PC-3 (cell line): Measurements from ENCODE around the gene GLRX. TPM values are rescaled to one million over a fixed set of nuclear protein-coding genes. Genes with fewer than 3 reads are reported as not detected.

Source experiments
- ATAC-seq: fragments of 200-7000 bp; cut with Tn5 transposase; 2 replicates; pipeline ENCODE4 v1.9.1; 2020; ENCODE audit warnings: mild to moderate bottlenecking, moderate library complexity
- BruUV-seq: library from RNA; stranded (reverse); fragments of 400-500 nt; replicated peaks from 2 replicates; lab custom pipeline; 2021; lab: Mats Ljungman, UMichigan
- CTCF ChIA-PET: fragments of 300-600 bp; sonication (Branson Sonifier 250); formaldehyde crosslinking; loops from one replicate; lab custom pipeline; 2022; ENCODE audit warnings: antibody characterized with exemption; lab: Charles Lee
- POLR2A ChIA-PET: fragments of 300-600 bp; sonication (Branson Sonifier 250); formaldehyde crosslinking; loops from one replicate; lab custom pipeline; 2022; ENCODE audit warnings: antibody characterized with exemption; ENCODE audit not compliant: unreplicated experiment; lab: Charles Lee
- DNase-seq: peaks from one replicate; pipeline ENCODE4 v3.0.0-alpha.2; 2015
- H2AFZ ChIP-seq: fragments of 300-600 bp; sonication (generic); 2 replicates; pipeline ENCODE4 v1.6.0; 2016; ENCODE audit warnings: antibody characterized with exemption, low read length
- H3F3A ChIP-seq: fragments of 300-600 bp; sonication (generic); one replicate; pipeline ENCODE4 v1.6.0; 2017; ENCODE audit warnings: antibody characterized with exemption, low read length, control low read depth, mild to moderate bottlenecking; ENCODE audit not compliant: unreplicated experiment
- H3K27ac ChIP-seq: fragments of 300-600 bp; sonication (generic); 2 replicates; pipeline ENCODE4 v1.5.1; 2016; ENCODE audit warnings: mild to moderate bottlenecking, low read length
- H3K27me3 ChIP-seq: fragments of 300-600 bp; sonication (generic); 2 replicates; pipeline ENCODE4 v1.6.1; 2016; ENCODE audit warnings: low read length, mixed read lengths
- H3K36me3 ChIP-seq: fragments of 300-600 bp; sonication (generic); 2 replicates; pipeline ENCODE4 v1.6.1; 2016; ENCODE audit warnings: low read depth, mixed run types, low read length, mixed read lengths
- H3K4me1 ChIP-seq: fragments of 300-600 bp; sonication (generic); 2 replicates; pipeline ENCODE4 v1.5.1; 2016; ENCODE audit warnings: low read length; ENCODE audit not compliant: insufficient read depth
- H3K4me2 ChIP-seq: fragments of 300-600 bp; sonication (generic); 2 replicates; pipeline ENCODE4 v1.6.0; 2016; ENCODE audit warnings: low read length
- H3K4me3 ChIP-seq: fragments of 300-600 bp; sonication (generic); 2 replicates; pipeline ENCODE4 v1.5.1; 2016; ENCODE audit warnings: mild to moderate bottlenecking, low read length, mixed read lengths
- H3K79me2 ChIP-seq: fragments of 300-600 bp; sonication (generic); 2 replicates; pipeline ENCODE4 v1.6.1; 2017; ENCODE audit warnings: low read length, mixed read lengths
- H3K9ac ChIP-seq: fragments of 300-600 bp; sonication (generic); 2 replicates; pipeline ENCODE4 v1.6.0; 2016; ENCODE audit warnings: mild to moderate bottlenecking, low read length
- H3K9me2 ChIP-seq: fragments of 300-600 bp; sonication (generic); replicated peaks from 2 replicates; pipeline ENCODE4 v1.6.1; 2016; ENCODE audit warnings: mixed run types, low read length, mixed read lengths
- H3K9me3 ChIP-seq: fragments of 300-600 bp; sonication (generic); 2 replicates; pipeline ENCODE4 v1.6.1; 2016; ENCODE audit warnings: low read length, mixed read lengths
- H4K20me1 ChIP-seq: fragments of 300-600 bp; sonication (generic); 2 replicates; pipeline ENCODE4 v1.6.1; 2016; ENCODE audit warnings: low read length, mixed read lengths
- CTCF ChIP-seq: fragments of 300-600 bp; sonication (generic); conservative IDR thresholded peaks from 2 replicates; pipeline ENCODE4 v1.5.1; 2017; ENCODE audit warnings: antibody characterized with exemption, low read depth, mild to moderate bottlenecking, low read length
- EZH2 ChIP-seq: fragments of 300-600 bp; sonication (generic); IDR thresholded peaks from one replicate; pipeline ENCODE4 v1.6.1; 2017; ENCODE audit warnings: antibody characterized with exemption, mild to moderate bottlenecking, low read length; ENCODE audit not compliant: unreplicated experiment
- EZH2phosphoT487 ChIP-seq: fragments of 300-600 bp; sonication (generic); IDR thresholded peaks from 2 replicates; pipeline ENCODE4 v1.6.1; 2018; ENCODE audit warnings: mild to moderate bottlenecking, antibody characterized with exemption, low read length, borderline replicate concordance
- intact Hi-C: fragments of 100-400 bp; cut with micrococcal nuclease; formaldehyde crosslinking; loops from 2 replicates; pipeline ENCODE4 v1.9.0; 2023
- total RNA-seq: library from RNA; depleted of rRNA; stranded (reverse); fragments of >200 nt; gene quantifications from 2 replicates; pipeline ENCODE4 v1.2.3, GENCODE V29; 2014

Gene GLRX
- total RNA-seq, 1 experiment from 2014 or later: 27.4 TPM

DNA sequence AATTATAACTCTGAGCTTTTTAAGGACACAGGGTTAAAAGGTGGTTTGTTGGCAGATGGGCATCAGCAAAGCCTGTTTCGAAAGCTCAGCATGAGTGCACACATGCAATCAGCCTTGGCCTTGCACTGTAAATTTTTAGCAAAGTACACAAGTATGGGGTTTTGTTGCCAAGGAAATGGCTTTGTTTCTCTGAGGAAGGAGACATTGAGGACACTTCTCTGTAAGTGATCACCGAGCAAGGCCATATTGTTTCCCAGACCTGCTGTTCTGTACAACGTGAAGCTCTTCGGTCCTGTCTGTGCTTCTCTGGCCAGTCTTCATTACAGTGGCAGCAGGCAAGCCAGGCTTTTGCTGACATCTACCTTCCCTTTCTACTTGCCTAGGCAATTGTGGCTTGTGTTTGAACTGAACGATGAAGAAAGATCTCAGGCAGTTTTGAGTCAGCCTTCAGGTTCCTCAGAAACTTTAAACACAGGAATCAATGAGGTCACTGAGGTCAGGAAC, 27.9 kb upstream of the GLRX start:
- Histone ChIP-seq H3K4me2 (no peak overlapping the region), H3K9me3 (no peaks in the 10 kb centered on the region), H3K4me1 (no peaks in the 10 kb centered on the region), H4K20me1 (no peaks in the 10 kb centered on the region), H3K27me3 (no peaks in the 10 kb centered on the region), H2AFZ (no peak overlapping the region), H3K36me3 (no peaks in the 10 kb centered on the region), H3K9ac (no peak overlapping the region), H3K79me2 (no peaks in the 10 kb centered on the region), H3K4me3 (no peak overlapping the region), H3F3A (no peaks in the 10 kb centered on the region), H3K27ac (no peak overlapping the region), H3K9me2 (no peaks in the 10 kb centered on the region)
- no peak for TF ChIP-seq EZH2
- TF ChIP-seq CTCF: no peak
- BruUV-seq: no TSS peak
- ChIA-PET POLR2A (no interaction called here), CTCF (no interaction called here)
- ATAC-seq: no peak
- DNase-seq: no peak
- intact Hi-C loops: no loop called here

DNA sequence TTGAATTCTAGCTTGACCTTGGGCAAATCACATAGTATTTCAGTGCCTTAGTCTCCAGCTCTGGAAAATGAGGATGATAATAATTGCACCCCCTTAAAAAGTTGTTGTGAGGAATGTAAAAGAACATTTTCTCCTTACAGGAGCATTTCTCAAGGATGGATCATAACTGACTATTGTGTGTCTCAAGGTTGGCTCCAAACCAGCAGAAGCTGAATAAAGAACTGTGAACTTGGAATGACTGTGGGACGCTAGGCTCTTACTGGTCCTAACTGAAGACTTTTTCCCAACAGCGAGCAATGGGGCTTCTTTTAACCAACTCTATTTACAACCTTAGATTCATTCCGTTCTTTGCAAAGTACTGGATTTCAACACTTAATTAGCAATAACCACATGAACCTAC, 26.2 kb upstream of the GLRX start:
- ChIA-PET POLR2A (no interaction called here), CTCF (interaction anchor here (0.8 kb wide), 1 partner anchor 25 kb away, joined by 3 read pairs; no protein-coding TSS in a partner anchor)
- Histone ChIP-seq H3K9me3 (no peaks in the 10 kb centered on the region), H3K27ac (no peak overlapping the region), H3K9me2 (no peaks in the 10 kb centered on the region), H4K20me1 (no peaks in the 10 kb centered on the region), H3K79me2 (no peaks in the 10 kb centered on the region), H3K4me1 (no peaks in the 10 kb centered on the region), H3K36me3 (no peaks in the 10 kb centered on the region), H3F3A (no peaks in the 10 kb centered on the region), H3K9ac (no peak overlapping the region), H3K4me2 (no peak overlapping the region), H2AFZ (no peak overlapping the region), H3K4me3 (no peak overlapping the region), H3K27me3 (no peaks in the 10 kb centered on the region)
- no peak for ATAC-seq
- TF ChIP-seq CTCF (no peak), EZH2 (no peak), EZH2phosphoT487 (no peak)
- intact Hi-C loops: loop anchor here (10.0 kb wide), 1 partner anchor 564 kb away; the partner anchor contains the start of gene MCTP1
- BruUV-seq: no TSS peak
- no peak for DNase-seq

GRCh38 chr5:95847261-95847592, 24.7 kb upstream of the GLRX start:
- no peaks in the 10 kb centered on the region for H3F3A ChIP-seq
- CTCF ChIA-PET: no interaction called here
- POLR2A ChIA-PET: no interaction called here
- no peaks in the 10 kb centered on the region for H3K79me2 ChIP-seq
- no peaks in the 10 kb centered on the region for H4K20me1 ChIP-seq
- no peaks in the 10 kb centered on the region for H3K9me3 ChIP-seq
- H2AFZ ChIP-seq: no peak overlapping the region
- H3K27ac ChIP-seq: no peak overlapping the region
- H3K36me3 ChIP-seq: no peaks in the 10 kb centered on the region
- ATAC-seq (no peak), DNase-seq (no peak)
- intact Hi-C loops: loop anchor here (1.0 to 10.0 kb wide), 5 partner anchors 24 to 562 kb away; partner anchors contain the start of gene MCTP1
- no peaks in the 10 kb centered on the region for H3K9me2 ChIP-seq
- TF ChIP-seq CTCF (no peak), EZH2 (no peak), EZH2phosphoT487 (no peak)
- H3K9ac ChIP-seq: no peak overlapping the region
- H3K4me1 ChIP-seq: peaks cover 7% of the 10 kb centered on the region; the same call in 1 of the 2 replicates
- H3K4me3 ChIP-seq: no peak overlapping the region
- H3K27me3 ChIP-seq: no peaks in the 10 kb centered on the region
- no peak overlapping the region for H3K4me2 ChIP-seq
- no TSS peak for BruUV-seq
